Keratinocyte (primary cell): ENCODE results near the gene HOXD8. TPM values are rescaled to one million over a fixed set of nuclear protein-coding genes. Genes with fewer than 3 reads are reported as not detected.

Source experiments
- DNase-seq: peaks from one replicate; pipeline ENCODE4 v3.0.0-alpha.2; 2011; ENCODE audit warnings: low read depth, missing footprints, low spot score
- FAIRE-seq: peaks from 2 replicates; lab custom pipeline; 2011; peaks lifted over from hg19 to GRCh38; lab: Jason Lieb, UNC
- H2AFZ ChIP-seq: 2 replicates; pipeline ENCODE4 v1.6.0; 2012; ENCODE audit warnings: low read length, control low read depth, inconsistent platforms; ENCODE audit not compliant: control insufficient read depth
- H3K27ac ChIP-seq: 2 replicates; pipeline ENCODE4 v1.5.1; 2011; ENCODE audit warnings: low read length; ENCODE audit not compliant: control insufficient read depth, insufficient read depth
- H3K27me3 ChIP-seq: 3 replicates; pipeline ENCODE4 v1.6.0; 2011; ENCODE audit warnings: low read length; ENCODE audit not compliant: control insufficient read depth, insufficient read depth; ENCODE audit errors: extremely low read depth
- H3K36me3 ChIP-seq, 2 experiments: 2 replicates in 1 of 2; 3 replicates in 1 of 2; pipeline ENCODE4 v1.5.1; 2011; ENCODE audit warnings: low read length in 2 of 2, mild to moderate bottlenecking in 1 of 2; ENCODE audit not compliant: control insufficient read depth in 2 of 2, insufficient read depth in 2 of 2; ENCODE audit errors: extremely low read depth in 1 of 2
- H3K4me1 ChIP-seq: 3 replicates; pipeline ENCODE4 v1.5.1; 2011; ENCODE audit warnings: low read length; ENCODE audit not compliant: control insufficient read depth, insufficient read depth; ENCODE audit errors: extremely low read depth
- H3K4me2 ChIP-seq: 3 replicates; pipeline ENCODE4 v1.6.0; 2011; ENCODE audit warnings: low read depth, low read length; ENCODE audit not compliant: control insufficient read depth, insufficient read depth; ENCODE audit errors: extremely low read depth
- H3K4me3 ChIP-seq, 3 experiments: fragments of 200-600 bp in 1 of 3; sonication (generic) in 1 of 3; 2 replicates in 2 of 3; 3 replicates in 1 of 3; pipeline ENCODE4 v1.5.1; 2011 to 2016; ENCODE audit warnings: low read length in 3 of 3, mild to moderate bottlenecking in 3 of 3, control low read depth in 2 of 3, inconsistent platforms in 1 of 3, low read depth in 1 of 3, mixed read lengths in 1 of 3, mixed run types in 1 of 3, moderate library complexity in 1 of 3; ENCODE audit not compliant: control insufficient read depth in 2 of 3, insufficient read depth in 2 of 3; ENCODE audit errors: extremely low read depth in 1 of 3
- H3K79me2 ChIP-seq: 2 replicates; pipeline ENCODE4 v1.6.0; 2012; ENCODE audit warnings: low read length; ENCODE audit not compliant: control insufficient read depth, insufficient read depth
- H3K9ac ChIP-seq: 3 replicates; pipeline ENCODE4 v1.6.0; 2011; ENCODE audit warnings: low read length; ENCODE audit not compliant: control insufficient read depth, insufficient read depth; ENCODE audit errors: extremely low read depth
- H3K9me1 ChIP-seq: 3 replicates; pipeline ENCODE4 v1.6.0; 2011; ENCODE audit warnings: low read length; ENCODE audit not compliant: control insufficient read depth, insufficient read depth; ENCODE audit errors: extremely low read depth
- H3K9me3 ChIP-seq: 2 replicates; pipeline ENCODE4 v1.5.1; 2012; ENCODE audit warnings: low read depth, low read length; ENCODE audit not compliant: control insufficient read depth
- H4K20me1 ChIP-seq: 3 replicates; pipeline ENCODE4 v1.6.0; 2011; ENCODE audit warnings: low read length; ENCODE audit not compliant: control insufficient read depth, insufficient read depth; ENCODE audit errors: extremely low read depth
- EZH2 ChIP-seq: IDR thresholded peaks from one replicate; pipeline ENCODE4 v1.6.1; 2012; ENCODE audit warnings: inconsistent platforms, mild to moderate bottlenecking, low read length, moderate library complexity
- dilution Hi-C: fragments of 300-500 bp; cut with MboI; formaldehyde crosslinking; loops from one replicate; pipeline ENCODE4 v1.7.0; 2020; ENCODE audit warnings: low sequenced_read_pairs; ENCODE audit not compliant: extremely low pct_ligation_motif_present
- polyA plus RNA-seq, 5 experiments: library from polyadenylated mRNA; depleted of rRNA in 3 of 5; stranded (reverse) in 3 of 5; stranded (forward) in 1 of 5; unstranded in 1 of 5; fragments of >200 nt; gene quantifications; 1 replicate in 1 of 5; 2 replicates in 3 of 5; 3 replicates in 1 of 5; pipeline versions ENCODE4 v1.2.1 to v1.2.3, GENCODE V29; 2011 to 2012; ENCODE audit warnings: missing spikeins in 2 of 5, low read depth in 1 of 5, low replicate concordance in 1 of 5
- TF ChIP-seq, protein P1 (sequence below), 3 experiments: IDR thresholded peaks in 1 of 3; conservative IDR thresholded peaks in 1 of 3; optimal IDR thresholded peaks in 1 of 3; 2 replicates in 2 of 3; 3 replicates in 1 of 3; pipeline versions ENCODE3 to v1.5.1; 2011; ENCODE audit warnings: low read length in 3 of 3, mild to moderate bottlenecking in 3 of 3, moderate library complexity in 2 of 3, control low read depth in 1 of 3, inconsistent platforms in 1 of 3; ENCODE audit not compliant: insufficient read depth in 2 of 3; ENCODE audit errors: extremely low read depth in 1 of 3

The HOXD8 gene
- polyA plus RNA-seq, 1 donor (not counting 4 experiments of a cell fraction or from before 2014, with no cell fraction given): not detected

- H3K4me2 ChIP-seq: no peak overlapping the region
- peak; percentile 29 for TF ChIP-seq EZH2
- TF ChIP-seq, protein P1, sequence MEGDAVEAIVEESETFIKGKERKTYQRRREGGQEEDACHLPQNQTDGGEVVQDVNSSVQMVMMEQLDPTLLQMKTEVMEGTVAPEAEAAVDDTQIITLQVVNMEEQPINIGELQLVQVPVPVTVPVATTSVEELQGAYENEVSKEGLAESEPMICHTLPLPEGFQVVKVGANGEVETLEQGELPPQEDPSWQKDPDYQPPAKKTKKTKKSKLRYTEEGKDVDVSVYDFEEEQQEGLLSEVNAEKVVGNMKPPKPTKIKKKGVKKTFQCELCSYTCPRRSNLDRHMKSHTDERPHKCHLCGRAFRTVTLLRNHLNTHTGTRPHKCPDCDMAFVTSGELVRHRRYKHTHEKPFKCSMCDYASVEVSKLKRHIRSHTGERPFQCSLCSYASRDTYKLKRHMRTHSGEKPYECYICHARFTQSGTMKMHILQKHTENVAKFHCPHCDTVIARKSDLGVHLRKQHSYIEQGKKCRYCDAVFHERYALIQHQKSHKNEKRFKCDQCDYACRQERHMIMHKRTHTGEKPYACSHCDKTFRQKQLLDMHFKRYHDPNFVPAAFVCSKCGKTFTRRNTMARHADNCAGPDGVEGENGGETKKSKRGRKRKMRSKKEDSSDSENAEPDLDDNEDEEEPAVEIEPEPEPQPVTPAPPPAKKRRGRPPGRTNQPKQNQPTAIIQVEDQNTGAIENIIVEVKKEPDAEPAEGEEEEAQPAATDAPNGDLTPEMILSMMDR (optimal IDR thresholded peaks at IDR 0.05 in 1 of 3, IDR thresholded peaks at IDR 0.05 in 1 of 3, conservative IDR thresholded peaks at IDR 0.05 in 1 of 3; ENCODE audit: extremely low read depth in 1 of 3, insufficient read depth in 2 of 3, low read length in 3 of 3): no peak
- peaks cover 98% of the 10 kb centered on the region for H3K27me3 ChIP-seq
These were observed 46.4 kb upstream of the HOXD8 start for GRCh38 chr2:176082824-176083751.

GRCh38 chr2:176083796-176084261 lies 45.7 kb upstream of the HOXD8 start, which contains the start of gene EVX2:
Gene EVX2 (minus strand): TSS chr2:176083962. CDS start chr2:176083776, 186 bp downstream.
- Histone ChIP-seq H3K27me3 (peaks cover 98% of the 10 kb centered on the region), H3K4me1 (no peaks in the 10 kb centered on the region), H3K9me3 (peaks cover 16% of the 10 kb centered on the region), H3K4me2 (no peak within 1 kb of the TSS), H3K9me1 (no peaks in the 10 kb centered on the region), H3K79me2 (no peaks in the 10 kb centered on the region), H4K20me1 (no peaks in the 10 kb centered on the region), H3K36me3 (no peaks in the 10 kb centered on the region), H3K9ac (no peak within 1 kb of the TSS), H3K27ac (no peak within 1 kb of the TSS), H2AFZ (no peak within 1 kb of the TSS), H3K4me3 (no peak within 1 kb of the TSS)
- DNase-seq (no peak), FAIRE-seq (no peak)
- dilution Hi-C loops: no loop called here
- TF ChIP-seq, protein P1 (optimal IDR thresholded peaks at IDR 0.05 in 1 of 3, IDR thresholded peaks at IDR 0.05 in 1 of 3, conservative IDR thresholded peaks at IDR 0.05 in 1 of 3; ENCODE audit: extremely low read depth in 1 of 3, insufficient read depth in 2 of 3, low read length in 3 of 3): no peak
- peak; percentile 39 for TF ChIP-seq EZH2

More at GRCh38 chr2:176082824-176083751, 46.4 kb upstream of the HOXD8 start:
- Histone ChIP-seq H3K4me1 (no peaks in the 10 kb centered on the region), H3K9me3 (peaks cover 18% of the 10 kb centered on the region), H2AFZ (no peak overlapping the region), H3K9me1 (no peaks in the 10 kb centered on the region), H3K79me2 (no peaks in the 10 kb centered on the region), H3K27ac (no peak overlapping the region), H3K36me3 (no peaks in the 10 kb centered on the region), H3K4me3 (no peak overlapping the region), H3K9ac (no peak overlapping the region), H4K20me1 (no peaks in the 10 kb centered on the region)
- no peak for FAIRE-seq
- dilution Hi-C loops: no loop called here
- DNase-seq: no peak
